Nephron progenitor cell (in vitro differentiated cells): ENCODE data around the gene TAX1BP3.

Experiments
- DNase-seq: peaks from one replicate; pipeline ENCODE4 v3.0.0; 2021
- H3K27ac Mint-ChIP-seq: 2 replicates; pipeline ENCODE4 v1.8.0; 2021; ENCODE audit warnings: mild to moderate bottlenecking, moderate library complexity, mixed read lengths
- H3K27me3 Mint-ChIP-seq: 2 replicates; pipeline ENCODE4 v1.8.0; 2021; ENCODE audit warnings: mild to moderate bottlenecking, low read depth, mixed read lengths; ENCODE audit not compliant: poor library complexity
- H3K36me3 Mint-ChIP-seq: 2 replicates; pipeline ENCODE4 v1.8.0; 2021; ENCODE audit warnings: low read depth, mixed read lengths
- H3K4me1 Mint-ChIP-seq: 2 replicates; pipeline ENCODE4 v1.8.0; 2021; ENCODE audit warnings: mixed read lengths
- H3K4me3 Mint-ChIP-seq: 2 replicates; pipeline ENCODE4 v1.8.0; 2021; ENCODE audit warnings: mild to moderate bottlenecking, moderate library complexity, mixed read lengths
- H3K9me3 Mint-ChIP-seq: 2 replicates; pipeline ENCODE4 v1.8.0; 2021; ENCODE audit warnings: mild to moderate bottlenecking, moderate library complexity, mixed read lengths
- TF ChIP-seq, protein P1 (sequence below): fragments of 200-600 bp; sonication (generic); IDR thresholded peaks from 2 replicates; pipeline ENCODE4 v1.5.0; 2021; ENCODE audit warnings: antibody characterized with exemption

Gene TAX1BP3

GRCh38 chr17:3675886-3676285, 7.5 kb upstream of the TAX1BP3 start:
- no peak overlapping the region for H3K4me3 Mint-ChIP-seq
- TF ChIP-seq, protein P1, sequence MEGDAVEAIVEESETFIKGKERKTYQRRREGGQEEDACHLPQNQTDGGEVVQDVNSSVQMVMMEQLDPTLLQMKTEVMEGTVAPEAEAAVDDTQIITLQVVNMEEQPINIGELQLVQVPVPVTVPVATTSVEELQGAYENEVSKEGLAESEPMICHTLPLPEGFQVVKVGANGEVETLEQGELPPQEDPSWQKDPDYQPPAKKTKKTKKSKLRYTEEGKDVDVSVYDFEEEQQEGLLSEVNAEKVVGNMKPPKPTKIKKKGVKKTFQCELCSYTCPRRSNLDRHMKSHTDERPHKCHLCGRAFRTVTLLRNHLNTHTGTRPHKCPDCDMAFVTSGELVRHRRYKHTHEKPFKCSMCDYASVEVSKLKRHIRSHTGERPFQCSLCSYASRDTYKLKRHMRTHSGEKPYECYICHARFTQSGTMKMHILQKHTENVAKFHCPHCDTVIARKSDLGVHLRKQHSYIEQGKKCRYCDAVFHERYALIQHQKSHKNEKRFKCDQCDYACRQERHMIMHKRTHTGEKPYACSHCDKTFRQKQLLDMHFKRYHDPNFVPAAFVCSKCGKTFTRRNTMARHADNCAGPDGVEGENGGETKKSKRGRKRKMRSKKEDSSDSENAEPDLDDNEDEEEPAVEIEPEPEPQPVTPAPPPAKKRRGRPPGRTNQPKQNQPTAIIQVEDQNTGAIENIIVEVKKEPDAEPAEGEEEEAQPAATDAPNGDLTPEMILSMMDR: no peak
- no peak overlapping the region for H3K27ac Mint-ChIP-seq
- no peaks in the 10 kb centered on the region for H3K9me3 Mint-ChIP-seq
- peaks cover 42% of the 10 kb centered on the region for H3K4me1 Mint-ChIP-seq
- DNase-seq: no peak
- peaks cover 14% of the 10 kb centered on the region for H3K36me3 Mint-ChIP-seq
- peaks cover 11% of the 10 kb centered on the region for H3K27me3 Mint-ChIP-seq

GRCh38 chr17:3672571-3672970, 4.2 kb upstream of the TAX1BP3 start:
- no peaks in the 10 kb centered on the region for H3K9me3 Mint-ChIP-seq
- H3K4me1 Mint-ChIP-seq: peaks cover 48% of the 10 kb centered on the region
- peaks cover 18% of the 10 kb centered on the region for H3K36me3 Mint-ChIP-seq
- no peak overlapping the region for H3K27ac Mint-ChIP-seq
- H3K27me3 Mint-ChIP-seq: peaks cover 7% of the 10 kb centered on the region
- TF ChIP-seq, protein P1: no peak
- DNase-seq: no peak
- H3K4me3 Mint-ChIP-seq: no peak overlapping the region

DNA sequence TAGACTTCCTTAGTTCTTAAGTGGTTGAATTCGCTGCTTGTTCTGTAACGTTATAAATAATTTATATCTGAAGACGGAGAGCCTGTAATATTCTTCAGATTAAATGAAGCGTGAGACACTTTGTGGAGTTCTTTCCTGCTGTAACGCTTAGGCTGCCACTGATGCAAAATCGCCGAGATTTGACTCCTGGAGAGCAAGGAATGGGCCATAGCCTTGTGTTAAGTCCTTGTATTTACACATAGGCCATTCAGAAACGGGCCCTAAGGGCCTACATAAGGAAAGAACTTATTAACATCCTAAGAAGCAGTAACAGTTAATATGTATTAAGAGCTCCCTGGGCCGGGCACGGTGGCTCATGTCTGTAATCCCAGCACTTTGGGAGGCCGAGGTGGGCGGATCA, 1.2 kb upstream of the TAX1BP3 start:
- Mint-ChIP-seq H3K4me1 (peaks cover 60% of the 10 kb centered on the region), H3K27me3 (peaks cover 2% of the 10 kb centered on the region), H3K36me3 (peaks cover 18% of the 10 kb centered on the region)

DNA sequence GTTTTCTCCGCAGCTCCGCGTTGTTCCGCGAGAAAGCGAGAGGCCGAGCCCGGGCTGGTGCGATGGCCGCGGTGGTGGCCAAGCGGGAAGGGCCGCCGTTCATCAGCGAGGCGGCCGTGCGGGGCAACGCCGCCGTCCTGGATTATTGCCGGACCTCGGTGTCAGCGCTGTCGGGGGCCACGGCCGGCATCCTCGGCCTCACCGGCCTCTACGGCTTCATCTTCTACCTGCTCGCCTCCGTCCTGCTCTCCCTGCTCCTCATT, 638 bp upstream of the TAX1BP3 start:
- Mint-ChIP-seq H3K9me3 (no peaks in the 10 kb centered on the region), H3K4me1 (peaks cover 57% of the 10 kb centered on the region), H3K27me3 (peaks cover 2% of the 10 kb centered on the region), H3K27ac (peak overlapping the region; percentile 99), H3K4me3 (peak overlapping the region; percentile 99), H3K36me3 (peaks cover 18% of the 10 kb centered on the region)
- TF ChIP-seq, protein P1: no peak
- DNase-seq: no peak

More for the DNA sequence above, 1.2 kb upstream of the TAX1BP3 start:
- TF ChIP-seq, protein P1: no peak
- peak overlapping the region; percentile 99 for H3K27ac Mint-ChIP-seq
- H3K4me3 Mint-ChIP-seq: peak overlapping the region; percentile 99
- DNase-seq: no peak
- no peaks in the 10 kb centered on the region for H3K9me3 Mint-ChIP-seq

- H3K27ac Mint-ChIP-seq: peak overlapping the region; percentile 94
- H3K36me3 Mint-ChIP-seq: peaks cover 17% of the 10 kb centered on the region
- DNase-seq: peak; percentile 84
- peaks cover 45% of the 10 kb centered on the region for H3K4me1 Mint-ChIP-seq
- TF ChIP-seq, protein P1: no peak
- H3K9me3 Mint-ChIP-seq: no peaks in the 10 kb centered on the region
- peaks cover 2% of the 10 kb centered on the region for H3K27me3 Mint-ChIP-seq
- H3K4me3 Mint-ChIP-seq: peak overlapping the region; percentile 99
These were observed 756 bp downstream of the TAX1BP3 start for GRCh38 chr17:3667366-3668278.

- TF ChIP-seq, protein P1: no peak
- no peak for DNase-seq
- no peaks in the 10 kb centered on the region for H3K9me3 Mint-ChIP-seq
- H3K27ac Mint-ChIP-seq: peak overlapping the region; percentile 29
- H3K4me1 Mint-ChIP-seq: peaks cover 42% of the 10 kb centered on the region
- H3K27me3 Mint-ChIP-seq: no peaks in the 10 kb centered on the region
- H3K4me3 Mint-ChIP-seq: peak overlapping the region; percentile 75
- H3K36me3 Mint-ChIP-seq: peaks cover 6% of the 10 kb centered on the region
These were observed 1.9 kb downstream of the TAX1BP3 start for GRCh38 chr17:3666516-3666915.
